ENCODE measurements around the gene PIGO.

DNA sequence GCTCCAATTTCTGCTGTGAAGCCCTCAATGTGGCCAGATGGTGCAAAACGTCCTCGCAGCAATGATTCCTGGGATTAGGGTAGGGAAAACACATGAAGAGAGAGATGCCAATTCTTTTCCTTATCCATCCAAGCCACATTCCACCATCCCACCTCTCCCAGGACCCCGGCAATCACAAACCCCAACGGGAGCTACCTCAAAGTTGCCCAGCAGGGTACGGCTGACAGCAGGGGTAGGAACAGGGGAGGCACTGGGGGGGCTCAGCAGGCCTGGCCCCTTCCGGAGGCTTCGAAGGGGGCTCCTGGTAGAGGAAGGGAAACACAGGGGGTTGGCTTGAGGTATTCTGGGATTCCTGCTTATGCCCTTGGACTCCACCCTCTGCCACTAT is 9.9 kb upstream of the PIGO start:
- TF ChIP-seq TAF1 (IDR thresholded peaks at IDR 0.05; ENCODE audit: borderline replicate concordance, low read depth, low read length) = no peak
- TF ChIP-seq POLR2AphosphoS5 (IDR thresholded peaks at IDR 0.05; ENCODE audit: low read depth, low read length) = no peak
